HG03378 (cell line): ENCODE data around the gene PSMD14.

ENCODE experiments used
- ATAC-seq: cut with Tn5 transposase; IDR thresholded peaks from one replicate; pipeline ENCODE4 v1.9.1; 2021; ENCODE audit warnings: mild to moderate bottlenecking, moderate library complexity; ENCODE audit not compliant: unreplicated experiment

Gene PSMD14

GRCh38 chr2:161434118-161434517 lies 125.9 kb downstream of the PSMD14 start:
- no peak for ATAC-seq

GRCh38 chr2:161436411-161436810 lies 128.2 kb downstream of the PSMD14 start:
- ATAC-seq, result no peak

GRCh38 chr2:161438598-161438997 lies 130.4 kb downstream of the PSMD14 start:
- ATAC-seq, result no peak

GRCh38 chr2:161445097-161445496 lies 136.9 kb downstream of the PSMD14 start:
- no peak for ATAC-seq

GRCh38 chr2:161448431-161448830 lies 140.2 kb downstream of the PSMD14 start:
- ATAC-seq, result no peak
